IPS-NIHi11 (cell line): ENCODE data around the gene PLA2G4B.

Source experiments
- DNase-seq: peaks from one replicate; pipeline ENCODE4 v3.0.0; 2012; ENCODE audit warnings: mixed read lengths, low spot score

PLA2G4B gene

GRCh38 chr15:41888662-41889253 is 50.1 kb downstream of the PLA2G4B start:
- no peak for DNase-seq

- DNase-seq = no peak
These were observed 51.5 kb downstream of the PLA2G4B start for GRCh38 chr15:41890050-41890690.

GRCh38 chr15:41891226-41891625 is 52.6 kb downstream of the PLA2G4B start:
- no peak for DNase-seq

GRCh38 chr15:41891946-41892345 is 53.3 kb downstream of the PLA2G4B start:
- no peak for DNase-seq

- DNase-seq = peak; percentile 65
These were observed 54.2 kb downstream of the PLA2G4B start for GRCh38 chr15:41892621-41893421.

- DNase-seq = no peak
These were observed 55.0 kb downstream of the PLA2G4B start, which contains the start of gene SPTBN5 for GRCh38 chr15:41893422-41894250. Gene SPTBN5 (minus strand): TSS chr15:41894053. CDS start chr15:41893497, 556 bp downstream.

GRCh38 chr15:41894251-41894790 is 55.7 kb downstream of the PLA2G4B start:
- DNase-seq = no peak

GRCh38 chr15:41894791-41895463 is 56.3 kb downstream of the PLA2G4B start:
- peak; percentile 74 for DNase-seq

- DNase-seq = no peak
These were observed 56.8 kb downstream of the PLA2G4B start for GRCh38 chr15:41895491-41895890.

GRCh38 chr15:41895957-41896356 is 57.3 kb downstream of the PLA2G4B start:
- no peak for DNase-seq

GRCh38 chr15:41896566-41896965 is 57.9 kb downstream of the PLA2G4B start:
- DNase-seq = no peak

GRCh38 chr15:41897363-41897799 is 58.7 kb downstream of the PLA2G4B start:
- DNase-seq = no peak
